GM18499 (cell line): ENCODE data around the gene POU3F3.

Experiments
- ATAC-seq: cut with Tn5 transposase; IDR thresholded peaks from one replicate; pipeline ENCODE4 v1.9.1; 2021; ENCODE audit warnings: moderate number of reproducible peaks; ENCODE audit not compliant: insufficient read depth, unreplicated experiment

POU3F3 gene

GRCh38 chr2:104901037-104901881, 47.3 kb downstream of the POU3F3 start:
- no peak for ATAC-seq

GRCh38 chr2:104902317-104902716, 48.4 kb downstream of the POU3F3 start:
- no peak for ATAC-seq
